Measurements from ENCODE around the gene ATP9B.
"Not testable (repeated sequence)": the region's sequence is repeated elsewhere in the genome, so short reads cannot be mapped to it uniquely, and the experiment has no call there.

The ATP9B gene

DNA sequence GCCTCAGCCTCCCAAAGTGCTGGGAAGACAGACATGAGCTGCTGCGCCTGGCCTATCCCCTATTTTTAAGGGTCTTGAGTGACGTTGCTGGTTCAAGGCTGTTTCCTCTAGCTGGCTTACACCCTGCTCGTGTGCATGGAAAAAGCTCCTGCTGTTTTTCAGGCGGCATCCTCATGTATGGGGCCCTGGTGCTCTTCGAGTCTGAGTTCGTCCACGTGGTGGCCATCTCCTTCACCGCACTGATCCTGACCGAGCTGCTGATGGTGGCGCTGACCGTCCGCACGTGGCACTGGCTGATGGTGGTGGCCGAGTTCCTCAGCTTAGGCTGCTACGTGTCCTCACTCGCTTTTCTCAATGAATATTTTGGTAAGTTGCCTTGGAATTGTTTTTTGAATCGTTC is 304.5 kb downstream of the ATP9B start:
- H3K27me3 ChIP-seq (ENCODE audit: control insufficient read depth, insufficient read depth, low read length): no peaks in the 10 kb centered on the region

DNA sequence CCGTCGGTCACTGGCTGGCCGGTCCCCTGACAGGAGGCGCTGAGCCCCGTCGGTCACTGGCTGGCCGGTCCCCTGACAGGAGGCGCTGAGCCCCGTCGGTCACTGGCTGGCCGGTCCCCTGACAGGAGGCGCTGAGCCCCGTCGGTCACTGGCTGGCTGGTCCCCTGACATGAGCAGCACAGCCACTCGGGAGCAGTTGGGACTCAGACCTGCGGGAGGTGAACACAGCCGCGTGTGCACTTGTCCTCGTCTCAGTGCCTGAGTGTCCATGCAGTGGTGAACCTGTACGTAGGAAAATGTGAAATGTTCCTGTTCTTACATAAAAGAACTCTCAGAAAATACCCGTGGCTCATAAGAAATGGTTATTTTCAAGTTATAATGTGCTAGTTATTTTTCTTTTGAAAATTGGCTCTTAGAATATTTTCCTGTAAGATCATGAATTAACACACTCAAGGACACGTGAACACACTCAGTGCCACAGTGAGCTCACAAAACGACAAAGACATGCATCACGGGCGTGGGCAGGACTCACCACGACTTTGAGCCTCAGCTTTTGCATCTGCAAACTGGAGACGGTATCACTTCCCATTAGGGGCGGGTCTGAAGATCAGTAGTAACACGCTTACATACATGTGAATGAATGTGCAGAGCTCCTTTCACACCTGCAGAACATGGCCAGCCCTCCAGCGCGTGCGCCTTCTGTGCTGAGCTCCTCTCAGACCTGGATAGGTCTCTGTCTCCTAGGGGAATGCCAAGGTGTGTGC is 305.4 kb downstream of the ATP9B start:
- Histone ChIP-seq H3K4me3 (ENCODE audit: low read depth, low read length) (no peak overlapping the region), H3K9ac (ENCODE audit: low read length) (no peak overlapping the region), H3K36me3 (ENCODE audit: control insufficient read depth, insufficient read depth, low read length) (peaks cover 5% of the 10 kb centered on the region; the same call in 1 of the 2 replicates), H3K4me1 (ENCODE audit: control insufficient read depth, insufficient read depth, low read length) (0 out of 2 replicates have a peak, but pooled peaks cover 2% of the 10 kb centered on the region), H3K27me3 (ENCODE audit: control insufficient read depth, insufficient read depth, low read length) (no peaks in the 10 kb centered on the region), H3K9me3 (ENCODE audit: control insufficient read depth, insufficient read depth, low read depth, low read length) (no peaks in the 10 kb centered on the region), H3K27ac (ENCODE audit: low read depth, low read length) (no peak overlapping the region)

More for the DNA sequence above, 304.5 kb downstream of the ATP9B start:
- Histone ChIP-seq H3K9me3 (ENCODE audit: control insufficient read depth, insufficient read depth, low read depth, low read length) (no peaks in the 10 kb centered on the region), H3K4me3 (ENCODE audit: low read depth, low read length) (no peak overlapping the region), H3K36me3 (ENCODE audit: control insufficient read depth, insufficient read depth, low read length) (peaks cover 5% of the 10 kb centered on the region; the same call in 1 of the 2 replicates), H3K4me1 (ENCODE audit: control insufficient read depth, insufficient read depth, low read length) (0 out of 2 replicates have a peak, but pooled peaks cover 1% of the 10 kb centered on the region), H3K27ac (ENCODE audit: low read depth, low read length) (no peak overlapping the region), H3K9ac (ENCODE audit: low read length) (no peak overlapping the region)

DNA sequence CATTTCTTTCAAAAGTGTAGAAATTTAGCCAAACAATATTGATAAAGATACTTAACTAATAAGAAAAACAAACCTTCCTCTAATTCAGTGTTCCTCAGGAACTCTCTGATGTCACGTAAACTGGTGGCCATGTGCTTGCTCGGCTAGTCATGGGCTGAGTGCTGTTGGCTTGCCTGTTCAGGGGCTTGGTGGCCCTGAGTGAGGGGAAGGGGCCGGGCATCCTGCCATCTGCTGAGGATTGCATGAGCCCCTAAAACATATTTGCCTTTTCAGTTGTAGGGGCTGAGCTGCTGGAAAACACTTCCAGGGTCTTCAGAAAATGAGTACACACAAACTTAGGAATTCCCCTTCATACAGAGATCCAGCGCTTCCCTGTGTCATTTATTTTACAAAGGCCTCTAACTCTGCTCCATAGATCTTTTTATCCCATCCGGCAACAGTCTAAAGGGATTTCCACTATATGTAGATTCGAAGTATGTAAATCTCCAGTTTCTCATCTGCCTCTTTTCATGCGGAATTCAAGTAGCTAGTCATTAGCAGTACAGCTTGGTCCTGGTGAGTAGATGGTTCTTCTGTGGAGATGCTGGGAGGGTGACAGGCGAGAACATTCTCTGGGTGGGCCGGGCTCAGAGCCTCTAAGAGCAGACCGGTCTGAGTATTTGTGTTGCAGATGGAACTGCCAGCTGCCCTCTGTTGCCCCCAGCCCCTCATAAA is 306.4 kb downstream of the ATP9B start:
- Histone ChIP-seq H3K27ac (ENCODE audit: low read depth, low read length) (no peak overlapping the region), H3K27me3 (ENCODE audit: control insufficient read depth, insufficient read depth, low read length) (no peaks in the 10 kb centered on the region), H3K9me3 (ENCODE audit: control insufficient read depth, insufficient read depth, low read depth, low read length) (no peaks in the 10 kb centered on the region), H3K9ac (ENCODE audit: low read length) (no peak overlapping the region), H3K4me1 (ENCODE audit: control insufficient read depth, insufficient read depth, low read length) (0 out of 2 replicates have a peak, but pooled peaks cover 2% of the 10 kb centered on the region), H3K36me3 (ENCODE audit: control insufficient read depth, insufficient read depth, low read length) (peaks cover 5% of the 10 kb centered on the region; the same call in 1 of the 2 replicates), H3K4me3 (ENCODE audit: low read depth, low read length) (no peak overlapping the region)

DNA sequence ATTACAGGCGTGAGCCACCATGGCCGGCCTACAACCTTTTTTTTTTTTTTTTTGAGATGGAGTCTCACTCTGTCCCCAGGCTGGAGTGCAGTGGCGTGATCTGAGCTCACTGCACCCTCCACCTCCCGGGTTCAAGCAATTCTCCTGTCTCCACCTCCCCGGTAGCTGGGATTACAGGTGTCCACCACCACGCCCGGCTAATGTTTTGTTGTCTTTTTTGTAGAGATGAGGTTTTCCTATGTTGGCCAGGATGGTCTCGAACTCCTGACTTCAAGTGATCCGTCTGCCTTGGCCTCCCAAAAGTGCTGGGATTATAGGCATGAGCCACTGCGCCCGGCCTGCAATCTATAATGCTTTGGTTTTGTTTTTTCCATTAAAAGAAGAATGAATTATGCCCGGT is 307.5 kb downstream of the ATP9B start:
- H3K4me3 ChIP-seq (ENCODE audit: low read depth, low read length); H3K9me3 ChIP-seq (ENCODE audit: control insufficient read depth, insufficient read depth, low read depth, low read length); H3K27me3 ChIP-seq (ENCODE audit: control insufficient read depth, insufficient read depth, low read length); H3K9ac ChIP-seq (ENCODE audit: low read length); H3K4me1 ChIP-seq (ENCODE audit: control insufficient read depth, insufficient read depth, low read length); H3K27ac ChIP-seq (ENCODE audit: low read depth, low read length); H3K36me3 ChIP-seq (ENCODE audit: control insufficient read depth, insufficient read depth, low read length): not testable (repeated sequence)

DNA sequence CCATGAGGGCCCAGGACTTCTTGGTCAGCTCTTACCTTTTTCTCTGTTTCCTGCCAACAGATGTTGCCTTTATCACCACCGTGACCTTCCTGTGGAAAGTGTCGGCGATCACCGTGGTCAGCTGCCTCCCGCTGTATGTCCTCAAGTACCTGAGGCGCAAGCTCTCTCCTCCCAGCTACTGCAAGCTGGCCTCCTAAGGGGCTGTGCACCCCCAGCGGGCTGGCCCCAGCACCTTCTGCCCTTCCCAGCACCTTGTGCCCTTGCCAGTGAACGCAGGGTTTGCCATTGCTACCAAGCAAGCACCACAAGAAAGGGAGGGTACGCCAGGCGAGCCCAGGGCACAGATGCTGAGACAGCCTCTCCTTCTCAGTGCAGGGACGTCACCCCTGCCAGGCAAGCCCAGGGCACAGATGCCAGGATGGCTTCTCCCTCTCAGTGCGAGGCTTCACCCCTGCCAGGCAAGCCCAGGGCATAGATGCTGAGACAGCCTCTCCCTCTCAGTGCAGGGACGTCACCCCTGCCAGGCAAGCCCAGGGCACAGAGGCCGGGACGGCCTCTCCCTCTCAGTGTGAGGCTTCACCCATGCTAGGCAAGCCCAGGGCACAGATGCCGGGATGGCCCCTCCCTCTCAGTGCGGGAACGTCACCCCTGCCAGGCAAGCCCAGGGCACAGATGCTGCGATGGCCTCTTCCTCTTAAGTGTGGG is 308.1 kb downstream of the ATP9B start:
- no peak overlapping the region for H3K9ac ChIP-seq (ENCODE audit: low read length)
- 0 out of 2 replicates have a peak, but pooled peaks cover 2% of the 10 kb centered on the region for H3K4me1 ChIP-seq (ENCODE audit: control insufficient read depth, insufficient read depth, low read length)
- H3K4me3 ChIP-seq (ENCODE audit: low read depth, low read length): no peak overlapping the region
- H3K9me3 ChIP-seq (ENCODE audit: control insufficient read depth, insufficient read depth, low read depth, low read length): no peaks in the 10 kb centered on the region
- H3K27ac ChIP-seq (ENCODE audit: low read depth, low read length): no peak overlapping the region
- H3K27me3 ChIP-seq (ENCODE audit: control insufficient read depth, insufficient read depth, low read length): no peaks in the 10 kb centered on the region
- H3K36me3 ChIP-seq (ENCODE audit: control insufficient read depth, insufficient read depth, low read length): peaks cover 5% of the 10 kb centered on the region; the same call in 1 of the 2 replicates

DNA sequence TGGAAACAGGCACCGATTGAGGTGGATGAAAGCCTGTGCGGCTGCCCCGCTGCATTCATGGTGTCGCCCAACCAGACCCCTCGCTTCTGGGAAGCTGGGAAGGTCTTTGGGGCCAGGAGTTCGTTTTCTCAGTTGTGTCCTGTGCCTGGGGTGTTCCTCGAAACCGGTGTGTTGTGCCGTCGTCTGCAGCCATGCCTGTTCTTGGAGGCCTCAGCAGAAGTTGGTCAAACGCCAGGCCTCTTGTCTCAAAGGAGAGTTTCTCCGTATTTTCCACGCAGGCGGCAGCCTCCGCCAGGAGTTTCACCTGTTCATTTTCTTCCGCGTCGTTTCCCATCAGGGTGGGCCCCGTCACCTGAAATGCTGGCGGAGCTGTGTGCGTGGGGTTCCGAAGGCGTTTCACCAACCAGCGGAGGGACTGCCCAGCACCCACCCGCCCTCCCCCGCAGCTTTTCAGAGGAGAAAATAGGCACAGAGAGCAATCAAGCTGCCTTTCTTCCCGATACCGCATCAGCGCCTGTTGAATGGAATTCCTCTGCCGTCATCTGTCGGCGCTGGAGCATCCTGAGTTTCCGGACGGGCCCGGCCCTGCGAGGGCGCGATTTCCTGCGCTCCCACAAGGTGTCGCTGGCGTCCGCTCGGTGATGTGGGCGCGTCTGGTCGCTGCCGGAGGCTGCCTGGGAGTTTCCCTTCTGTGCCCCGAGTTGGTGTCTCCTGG is 309.5 kb downstream of the ATP9B start:
- H3K9me3 ChIP-seq (ENCODE audit: control insufficient read depth, insufficient read depth, low read depth, low read length): no peaks in the 10 kb centered on the region
- H3K27me3 ChIP-seq (ENCODE audit: control insufficient read depth, insufficient read depth, low read length): no peaks in the 10 kb centered on the region
- H3K9ac ChIP-seq (ENCODE audit: low read length): no peak overlapping the region
- no peak overlapping the region for H3K27ac ChIP-seq (ENCODE audit: low read depth, low read length)
- peak overlapping the region; percentile 34; the same call in 1 of the 2 replicates for H3K4me3 ChIP-seq (ENCODE audit: low read depth, low read length)
- H3K4me1 ChIP-seq (ENCODE audit: control insufficient read depth, insufficient read depth, low read length): 0 out of 2 replicates have a peak, but pooled peaks cover 2% of the 10 kb centered on the region
- peaks cover 5% of the 10 kb centered on the region; the same call in 1 of the 2 replicates for H3K36me3 ChIP-seq (ENCODE audit: control insufficient read depth, insufficient read depth, low read length)

DNA sequence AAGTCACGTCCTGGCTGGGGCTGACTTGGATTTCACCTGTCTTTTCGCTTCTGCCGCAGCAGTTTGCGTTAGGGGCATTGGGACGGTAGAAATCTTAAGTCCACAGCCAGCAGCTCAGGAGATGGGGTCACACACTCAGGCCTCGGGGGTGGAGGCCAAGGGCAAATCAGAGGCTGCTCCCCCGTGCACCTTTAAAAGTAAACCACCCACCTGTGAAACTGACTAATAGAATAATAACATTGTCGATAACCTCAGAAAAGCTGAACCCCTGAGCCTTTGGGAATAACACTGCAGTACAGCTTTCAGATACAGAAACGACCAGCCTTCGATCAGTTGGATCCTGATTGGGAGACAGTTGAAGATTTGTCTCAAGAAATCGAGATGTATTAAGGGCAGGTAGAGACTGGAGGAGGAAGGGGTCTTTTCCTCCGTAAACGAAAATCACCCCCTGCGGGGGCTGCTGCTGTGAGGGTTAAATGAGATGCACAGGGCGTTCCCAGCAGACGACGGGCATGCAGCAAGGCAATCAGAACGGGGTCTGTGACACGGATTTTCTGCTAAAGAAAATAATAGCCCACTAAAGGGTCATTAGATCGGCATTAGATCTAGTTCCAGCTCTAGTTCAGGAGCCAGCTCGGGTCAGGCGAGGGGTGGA is 310.2 kb downstream of the ATP9B start:
- Histone ChIP-seq H3K4me1 (ENCODE audit: control insufficient read depth, insufficient read depth, low read length) (0 out of 2 replicates have a peak, but pooled peaks cover 2% of the 10 kb centered on the region), H3K4me3 (ENCODE audit: low read depth, low read length) (no peak overlapping the region), H3K9me3 (ENCODE audit: control insufficient read depth, insufficient read depth, low read depth, low read length) (no peaks in the 10 kb centered on the region), H3K9ac (ENCODE audit: low read length) (no peak overlapping the region), H3K27ac (ENCODE audit: low read depth, low read length) (no peak overlapping the region), H3K27me3 (ENCODE audit: control insufficient read depth, insufficient read depth, low read length) (no peaks in the 10 kb centered on the region), H3K36me3 (ENCODE audit: control insufficient read depth, insufficient read depth, low read length) (peaks cover 5% of the 10 kb centered on the region; the same call in 1 of the 2 replicates)

DNA sequence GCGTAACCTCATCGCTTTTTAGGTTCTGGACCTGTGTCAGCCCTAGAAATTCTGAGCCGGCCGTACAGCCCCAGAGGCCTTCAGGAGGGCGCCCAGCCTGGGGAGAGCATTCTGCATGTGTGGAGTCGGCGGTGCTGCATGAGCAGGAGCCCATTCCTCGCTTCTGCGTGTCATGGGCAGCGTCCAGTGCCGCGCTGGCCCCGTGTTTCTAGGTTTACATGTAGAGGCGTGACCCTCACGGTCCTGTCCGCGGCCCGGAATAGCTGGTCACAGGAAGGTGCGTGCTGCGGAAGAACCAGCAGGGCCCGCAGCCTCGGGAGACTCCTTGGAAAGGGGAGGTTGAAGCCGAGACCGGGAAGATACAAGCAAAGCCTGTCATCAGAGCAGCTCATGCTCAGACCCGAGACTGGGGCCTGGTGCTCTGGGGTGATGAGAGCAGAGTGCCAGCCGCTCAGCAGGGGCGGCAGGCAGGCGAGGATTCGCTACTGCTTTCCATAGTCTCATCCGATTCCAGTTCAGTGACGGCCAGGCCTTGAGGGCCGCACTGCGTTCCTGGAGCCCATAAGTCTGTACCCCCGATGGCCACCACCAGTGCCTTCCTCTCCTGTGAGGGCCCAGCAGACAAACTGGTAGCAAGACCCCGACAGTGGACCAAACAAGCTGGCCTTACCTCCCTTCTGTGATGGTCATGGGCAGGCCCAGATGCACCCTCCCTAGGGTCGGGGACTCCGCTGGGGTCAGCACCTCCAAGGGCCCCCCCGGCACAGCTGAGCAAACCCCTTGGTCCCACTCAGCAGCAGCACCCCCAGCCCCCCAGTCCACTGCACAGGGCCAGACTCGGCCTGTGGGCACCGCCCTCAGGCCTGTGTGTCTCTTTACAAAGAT is 311.0 kb downstream of the ATP9B start:
- Histone ChIP-seq H3K27me3 (ENCODE audit: control insufficient read depth, insufficient read depth, low read length) (no peaks in the 10 kb centered on the region), H3K4me1 (ENCODE audit: control insufficient read depth, insufficient read depth, low read length) (0 out of 2 replicates have a peak, but pooled peaks cover 2% of the 10 kb centered on the region), H3K36me3 (ENCODE audit: control insufficient read depth, insufficient read depth, low read length) (peaks cover 5% of the 10 kb centered on the region; the same call in 1 of the 2 replicates), H3K4me3 (ENCODE audit: low read depth, low read length) (no peak overlapping the region), H3K9ac (ENCODE audit: low read length) (no peak overlapping the region), H3K9me3 (ENCODE audit: control insufficient read depth, insufficient read depth, low read depth, low read length) (no peaks in the 10 kb centered on the region), H3K27ac (ENCODE audit: low read depth, low read length) (no peak overlapping the region)

DNA sequence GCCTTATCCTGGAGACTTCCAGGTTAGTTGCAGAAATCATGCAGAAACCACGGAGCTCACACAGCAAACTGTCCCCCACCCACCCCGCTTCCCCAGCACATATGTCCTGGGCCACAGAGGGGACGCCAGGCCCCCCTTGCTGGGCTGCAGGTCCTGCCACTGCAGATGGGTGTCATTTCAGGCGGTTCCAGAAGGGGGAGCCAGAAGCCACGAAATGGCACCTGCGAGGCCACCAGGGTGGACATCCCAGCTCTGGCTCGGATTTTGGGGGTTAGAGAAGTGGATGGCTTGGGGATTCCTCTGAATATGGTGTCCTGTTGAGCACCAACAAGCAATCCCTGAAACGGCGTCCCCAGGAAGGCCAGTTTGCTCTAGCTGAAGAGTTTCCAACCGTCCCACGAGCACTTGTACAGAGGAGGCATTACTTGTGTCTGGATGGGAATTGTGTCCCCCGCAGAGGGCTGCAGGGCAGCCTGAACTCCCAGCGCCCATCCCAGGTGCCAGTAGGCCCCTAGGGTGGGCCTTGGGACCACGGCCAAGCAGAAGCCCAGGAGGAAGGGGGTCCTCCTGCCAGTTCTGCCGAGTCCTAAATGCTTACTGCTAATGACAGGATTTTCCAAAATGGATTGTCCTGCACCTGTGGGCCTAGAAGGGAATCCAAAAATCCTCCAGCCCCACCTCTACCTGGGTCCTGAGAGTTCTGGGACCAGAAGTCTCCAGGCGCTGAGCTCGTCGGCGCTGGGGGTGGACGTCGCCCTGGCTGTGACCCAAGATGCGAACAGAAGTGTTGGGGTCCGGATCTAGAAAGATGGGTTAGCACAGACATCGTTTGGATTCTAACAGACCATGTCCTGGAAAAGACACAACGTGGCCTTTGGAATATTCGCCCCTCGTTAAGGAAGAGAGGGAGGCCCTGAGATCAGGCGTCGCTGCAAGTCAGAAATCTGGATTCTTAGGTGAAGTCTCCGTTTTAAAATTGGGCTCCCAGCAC is 311.9 kb downstream of the ATP9B start:
- H3K36me3 ChIP-seq (ENCODE audit: control insufficient read depth, insufficient read depth, low read length): peaks cover 5% of the 10 kb centered on the region; the same call in 1 of the 2 replicates
- 0 out of 2 replicates have a peak, but pooled peaks cover 2% of the 10 kb centered on the region for H3K4me1 ChIP-seq (ENCODE audit: control insufficient read depth, insufficient read depth, low read length)
- no peaks in the 10 kb centered on the region for H3K9me3 ChIP-seq (ENCODE audit: control insufficient read depth, insufficient read depth, low read depth, low read length)
- H3K4me3 ChIP-seq (ENCODE audit: low read depth, low read length): no peak overlapping the region
- H3K27me3 ChIP-seq (ENCODE audit: control insufficient read depth, insufficient read depth, low read length): no peaks in the 10 kb centered on the region
- no peak overlapping the region for H3K27ac ChIP-seq (ENCODE audit: low read depth, low read length)
- no peak overlapping the region for H3K9ac ChIP-seq (ENCODE audit: low read length)

Measured in HUES6 (cell line).